ENCODE data around the gene CERK.

The CERK gene

DNA sequence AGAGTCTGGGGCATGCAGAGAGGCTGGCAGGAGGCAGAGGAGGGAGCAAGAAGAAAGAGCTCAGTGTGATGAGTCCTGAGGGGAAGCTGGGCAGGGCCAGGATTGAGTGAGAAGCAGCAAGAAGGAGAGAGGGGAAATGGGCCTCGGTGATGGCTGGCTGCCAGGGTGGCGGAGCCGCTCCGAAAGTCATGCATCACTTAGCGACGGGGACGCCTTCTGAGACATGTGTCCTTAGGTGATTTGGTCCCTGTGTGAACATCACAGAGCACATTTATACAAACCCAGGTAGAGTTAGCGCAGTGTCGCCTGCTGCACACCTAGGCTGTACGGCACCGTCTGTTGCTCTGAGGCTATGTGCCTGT lies 39.5 kb upstream of the CERK start (continued):
- peak; percentile 40; the same call in 1 of the 2 replicates for TF ChIP-seq ZBTB17 (tag by site-specific recombination; IDR thresholded peaks at IDR 0.05)
- TF ChIP-seq SP7 (tag by site-specific recombination; IDR thresholded peaks at IDR 0.05), result 0 out of 2 replicates have a peak, but pooled peaks have one; percentile 28
- no peak for TF ChIP-seq ZNF596 (tag by site-specific recombination; IDR thresholded peaks at IDR 0.05)
- TF ChIP-seq ZNF366 (tag by site-specific recombination; conservative IDR thresholded peaks at IDR 0.05), result peak; percentile 45; the same call in 1 of the 2 replicates
- TF ChIP-seq ZEB2 (tag by site-specific recombination; IDR thresholded peaks at IDR 0.05), result no peak
- no peak for TF ChIP-seq BCL11B (tag by site-specific recombination; IDR thresholded peaks at IDR 0.05; ENCODE audit: low read depth)
- TF ChIP-seq ZNF626 (tag by site-specific recombination; IDR thresholded peaks at IDR 0.05), result no peak
- TF ChIP-seq ZNF211 (tag by site-specific recombination; IDR thresholded peaks at IDR 0.05; ENCODE audit: low read depth), result no peak
- TF ChIP-seq, protein P1, sequence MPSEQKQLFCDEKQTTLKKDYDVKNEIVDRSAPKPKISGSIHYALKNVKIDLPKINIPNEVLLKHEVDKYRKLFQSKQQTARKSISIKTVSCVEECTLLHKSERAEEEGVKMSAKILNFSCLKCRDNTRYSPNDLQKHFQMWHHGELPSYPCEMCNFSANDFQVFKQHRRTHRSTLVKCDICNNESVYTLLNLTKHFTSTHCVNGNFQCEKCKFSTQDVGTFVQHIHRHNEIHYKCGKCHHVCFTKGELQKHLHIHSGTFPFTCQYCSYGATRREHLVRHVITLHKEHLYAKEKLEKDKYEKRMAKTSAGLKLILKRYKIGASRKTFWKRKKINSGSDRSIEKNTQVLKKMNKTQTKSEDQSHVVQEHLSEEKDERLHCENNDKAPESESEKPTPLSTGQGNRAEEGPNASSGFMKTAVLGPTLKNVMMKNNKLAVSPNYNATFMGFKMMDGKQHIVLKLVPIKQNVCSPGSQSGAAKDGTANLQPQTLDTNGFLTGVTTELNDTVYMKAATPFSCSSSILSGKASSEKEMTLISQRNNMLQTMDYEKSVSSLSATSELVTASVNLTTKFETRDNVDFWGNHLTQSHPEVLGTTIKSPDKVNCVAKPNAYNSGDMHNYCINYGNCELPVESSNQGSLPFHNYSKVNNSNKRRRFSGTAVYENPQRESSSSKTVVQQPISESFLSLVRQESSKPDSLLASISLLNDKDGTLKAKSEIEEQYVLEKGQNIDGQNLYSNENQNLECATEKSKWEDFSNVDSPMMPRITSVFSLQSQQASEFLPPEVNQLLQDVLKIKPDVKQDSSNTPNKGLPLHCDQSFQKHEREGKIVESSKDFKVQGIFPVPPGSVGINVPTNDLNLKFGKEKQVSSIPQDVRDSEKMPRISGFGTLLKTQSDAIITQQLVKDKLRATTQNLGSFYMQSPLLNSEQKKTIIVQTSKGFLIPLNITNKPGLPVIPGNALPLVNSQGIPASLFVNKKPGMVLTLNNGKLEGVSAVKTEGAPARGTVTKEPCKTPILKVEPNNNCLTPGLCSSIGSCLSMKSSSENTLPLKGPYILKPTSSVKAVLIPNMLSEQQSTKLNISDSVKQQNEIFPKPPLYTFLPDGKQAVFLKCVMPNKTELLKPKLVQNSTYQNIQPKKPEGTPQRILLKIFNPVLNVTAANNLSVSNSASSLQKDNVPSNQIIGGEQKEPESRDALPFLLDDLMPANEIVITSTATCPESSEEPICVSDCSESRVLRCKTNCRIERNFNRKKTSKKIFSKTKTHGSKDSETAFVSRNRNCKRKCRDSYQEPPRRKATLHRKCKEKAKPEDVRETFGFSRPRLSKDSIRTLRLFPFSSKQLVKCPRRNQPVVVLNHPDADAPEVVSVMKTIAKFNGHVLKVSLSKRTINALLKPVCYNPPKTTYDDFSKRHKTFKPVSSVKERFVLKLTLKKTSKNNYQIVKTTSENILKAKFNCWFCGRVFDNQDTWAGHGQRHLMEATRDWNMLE (tag by site-specific recombination; conservative IDR thresholded peaks at IDR 0.05; ENCODE audit: low read depth), result no peak
- no peak for TF ChIP-seq ZNF600 (tag by site-specific recombination; IDR thresholded peaks at IDR 0.05)
- TF ChIP-seq ZBTB21 (tag by site-specific recombination; IDR thresholded peaks at IDR 0.05), result no peak
- TF ChIP-seq GFI1B (tag by site-specific recombination; IDR thresholded peaks at IDR 0.05), result no peak
- TF ChIP-seq ZNF214 (tag by site-specific recombination; IDR thresholded peaks at IDR 0.05; ENCODE audit: borderline replicate concordance), result no peak
- TF ChIP-seq, protein P2, sequence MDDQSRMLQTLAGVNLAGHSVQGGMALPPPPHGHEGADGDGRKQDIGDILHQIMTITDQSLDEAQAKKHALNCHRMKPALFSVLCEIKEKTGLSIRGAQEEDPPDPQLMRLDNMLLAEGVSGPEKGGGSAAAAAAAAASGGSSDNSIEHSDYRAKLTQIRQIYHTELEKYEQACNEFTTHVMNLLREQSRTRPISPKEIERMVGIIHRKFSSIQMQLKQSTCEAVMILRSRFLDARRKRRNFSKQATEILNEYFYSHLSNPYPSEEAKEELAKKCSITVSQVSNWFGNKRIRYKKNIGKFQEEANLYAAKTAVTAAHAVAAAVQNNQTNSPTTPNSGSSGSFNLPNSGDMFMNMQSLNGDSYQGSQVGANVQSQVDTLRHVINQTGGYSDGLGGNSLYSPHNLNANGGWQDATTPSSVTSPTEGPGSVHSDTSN (CRISPR knock-in tag; IDR thresholded peaks at IDR 0.05), result no peak
- peak; percentile 85; the same call in 1 of the 2 replicates for TF ChIP-seq ZNF610 (tag by site-specific recombination; IDR thresholded peaks at IDR 0.05; ENCODE audit: borderline replicate concordance)
- TF ChIP-seq, protein P3, sequence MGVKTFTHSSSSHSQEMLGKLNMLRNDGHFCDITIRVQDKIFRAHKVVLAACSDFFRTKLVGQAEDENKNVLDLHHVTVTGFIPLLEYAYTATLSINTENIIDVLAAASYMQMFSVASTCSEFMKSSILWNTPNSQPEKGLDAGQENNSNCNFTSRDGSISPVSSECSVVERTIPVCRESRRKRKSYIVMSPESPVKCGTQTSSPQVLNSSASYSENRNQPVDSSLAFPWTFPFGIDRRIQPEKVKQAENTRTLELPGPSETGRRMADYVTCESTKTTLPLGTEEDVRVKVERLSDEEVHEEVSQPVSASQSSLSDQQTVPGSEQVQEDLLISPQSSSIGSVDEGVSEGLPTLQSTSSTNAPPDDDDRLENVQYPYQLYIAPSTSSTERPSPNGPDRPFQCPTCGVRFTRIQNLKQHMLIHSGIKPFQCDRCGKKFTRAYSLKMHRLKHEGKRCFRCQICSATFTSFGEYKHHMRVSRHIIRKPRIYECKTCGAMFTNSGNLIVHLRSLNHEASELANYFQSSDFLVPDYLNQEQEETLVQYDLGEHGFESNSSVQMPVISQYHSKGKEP (tag by site-specific recombination; IDR thresholded peaks at IDR 0.05), result 0 out of 2 replicates have a peak, but pooled peaks have one; percentile 26
- no peak for TF ChIP-seq ZBTB7A (tag by site-specific recombination; IDR thresholded peaks at IDR 0.05; ENCODE audit: low read depth)

DNA sequence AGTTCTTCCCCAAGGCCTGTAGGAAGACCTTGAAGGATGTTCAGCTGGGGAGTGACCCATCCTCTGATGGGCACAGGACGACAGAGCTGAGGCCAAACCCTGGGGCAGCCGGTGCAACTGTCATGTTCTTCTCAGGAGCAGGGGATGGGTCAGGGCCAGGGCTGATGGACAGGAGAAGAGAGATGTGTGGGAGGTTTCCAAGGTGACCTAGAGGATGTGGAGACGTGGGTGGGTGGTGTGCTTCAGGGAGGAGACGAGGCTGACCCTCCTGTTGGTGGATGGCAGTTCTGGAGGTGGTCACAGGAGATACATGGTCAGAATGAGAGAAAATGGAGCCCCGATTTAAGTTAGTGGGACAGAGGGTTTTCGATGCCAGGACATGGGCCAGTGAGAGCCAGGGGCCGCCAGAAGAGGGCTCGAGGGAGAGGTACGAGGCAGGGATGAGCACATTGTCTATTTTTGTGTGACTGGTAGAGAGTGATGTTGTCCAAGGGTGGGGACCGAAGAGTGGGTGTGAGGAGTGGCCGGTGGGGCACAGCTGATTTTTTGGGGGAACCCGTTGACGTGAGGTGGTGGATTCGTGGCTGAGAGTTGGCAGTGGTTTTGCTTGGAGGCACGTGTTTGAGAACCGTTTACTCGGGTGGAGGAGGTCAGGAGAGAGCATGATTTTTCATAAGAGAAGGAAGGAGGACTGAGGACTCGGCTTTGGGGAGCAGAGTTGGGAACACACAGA lies 39.0 kb upstream of the CERK start:
- POLR2A ChIA-PET, result interaction anchor here (1.9 kb wide), 1 partner anchor 14 kb away, joined by 10 read pairs; the partner anchor contains the start of gene TBC1D22A
- CTCF ChIA-PET, result interaction anchor here (0.6 to 3.7 kb wide), 4 partner anchors 18 to 771 kb away, joined by 4 to 30 read pairs (median 6); no protein-coding TSS in a partner anchor
- H3K4me3 ChIP-seq (ENCODE audit: low read depth, low read length), result no peak overlapping the region
- no peak overlapping the region; the same call in 1 of the 2 replicates for H3K27ac ChIP-seq (ENCODE audit: extremely low read depth, low read depth, low read length)
- peaks cover 33% of the 10 kb centered on the region for H3K4me1 ChIP-seq (ENCODE audit: control insufficient read depth, insufficient read depth, low read length)
- H3K36me3 ChIP-seq (ENCODE audit: control insufficient read depth in 2 of 2, insufficient read depth in 1 of 2, low read length in 2 of 2), result no peaks in the 10 kb centered on the region
- H3K9me3 ChIP-seq (ENCODE audit: control insufficient read depth, insufficient read depth, low read depth, low read length), result no peaks in the 10 kb centered on the region
- TF ChIP-seq ZNF354C (tag by site-specific recombination; IDR thresholded peaks at IDR 0.05; ENCODE audit: borderline replicate concordance, low read depth) (no peak), ZBTB20 (tag by site-specific recombination; IDR thresholded peaks at IDR 0.05) (0 out of 2 replicates have a peak, but pooled peaks have one; percentile 25), ZNF146 (tag by site-specific recombination; IDR thresholded peaks at IDR 0.05) (no peak)
- TF ChIP-seq, protein P4, sequence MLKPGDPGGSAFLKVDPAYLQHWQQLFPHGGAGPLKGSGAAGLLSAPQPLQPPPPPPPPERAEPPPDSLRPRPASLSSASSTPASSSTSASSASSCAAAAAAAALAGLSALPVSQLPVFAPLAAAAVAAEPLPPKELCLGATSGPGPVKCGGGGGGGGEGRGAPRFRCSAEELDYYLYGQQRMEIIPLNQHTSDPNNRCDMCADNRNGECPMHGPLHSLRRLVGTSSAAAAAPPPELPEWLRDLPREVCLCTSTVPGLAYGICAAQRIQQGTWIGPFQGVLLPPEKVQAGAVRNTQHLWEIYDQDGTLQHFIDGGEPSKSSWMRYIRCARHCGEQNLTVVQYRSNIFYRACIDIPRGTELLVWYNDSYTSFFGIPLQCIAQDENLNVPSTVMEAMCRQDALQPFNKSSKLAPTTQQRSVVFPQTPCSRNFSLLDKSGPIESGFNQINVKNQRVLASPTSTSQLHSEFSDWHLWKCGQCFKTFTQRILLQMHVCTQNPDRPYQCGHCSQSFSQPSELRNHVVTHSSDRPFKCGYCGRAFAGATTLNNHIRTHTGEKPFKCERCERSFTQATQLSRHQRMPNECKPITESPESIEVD (tag by site-specific recombination; IDR thresholded peaks at IDR 0.05), result no peak
- TF ChIP-seq, protein P5, sequence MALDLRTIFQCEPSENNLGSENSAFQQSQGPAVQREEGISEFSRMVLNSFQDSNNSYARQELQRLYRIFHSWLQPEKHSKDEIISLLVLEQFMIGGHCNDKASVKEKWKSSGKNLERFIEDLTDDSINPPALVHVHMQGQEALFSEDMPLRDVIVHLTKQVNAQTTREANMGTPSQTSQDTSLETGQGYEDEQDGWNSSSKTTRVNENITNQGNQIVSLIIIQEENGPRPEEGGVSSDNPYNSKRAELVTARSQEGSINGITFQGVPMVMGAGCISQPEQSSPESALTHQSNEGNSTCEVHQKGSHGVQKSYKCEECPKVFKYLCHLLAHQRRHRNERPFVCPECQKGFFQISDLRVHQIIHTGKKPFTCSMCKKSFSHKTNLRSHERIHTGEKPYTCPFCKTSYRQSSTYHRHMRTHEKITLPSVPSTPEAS (tag by site-specific recombination; IDR thresholded peaks at IDR 0.05), result no peak

Measured in HEK293 (cell line).